Fibroblast of lung (primary cell): Measurements from ENCODE around the gene DIS3L2.

ENCODE experiments used
- CTCF ChIP-seq, 2 donors: IDR thresholded peaks in 1 of 2; conservative IDR thresholded peaks in 1 of 2; 1 replicate in 1 of 2; 2 replicates in 1 of 2; pipeline ENCODE4 v1.5.1; 2011 to 2012; ENCODE audit warnings: low read length in 2 of 2, control low read depth in 1 of 2, inconsistent platforms in 1 of 2, low read depth in 1 of 2, mild to moderate bottlenecking in 1 of 2
- EZH2 ChIP-seq: IDR thresholded peaks from 2 replicates; pipeline ENCODE4 v1.5.1; 2012; ENCODE audit warnings: low read length, control low read depth, mild to moderate bottlenecking; ENCODE audit errors: missing control alignments

GRCh38 chr2:232008907-232009638 lies 47.6 kb downstream of the DIS3L2 start:
- no peak for TF ChIP-seq EZH2
- no peak for TF ChIP-seq CTCF (conservative IDR thresholded peaks at IDR 0.05 in 1 of 2, IDR thresholded peaks at IDR 0.05 in 1 of 2; ENCODE audit: low read depth in 1 of 2, low read length in 2 of 2)
